ENCODE data around the gene ADORA1. TPM values are rescaled to one million over a fixed set of nuclear protein-coding genes. Genes with fewer than 3 reads are reported as not detected.

ADORA1 gene
- total and polyA plus RNA-seq, 2 of the 13 experiments (the other 11 are each of a cell fraction or from before 2014, with no cell fraction given): 0.11 TPM; not detected in 1

DNA sequence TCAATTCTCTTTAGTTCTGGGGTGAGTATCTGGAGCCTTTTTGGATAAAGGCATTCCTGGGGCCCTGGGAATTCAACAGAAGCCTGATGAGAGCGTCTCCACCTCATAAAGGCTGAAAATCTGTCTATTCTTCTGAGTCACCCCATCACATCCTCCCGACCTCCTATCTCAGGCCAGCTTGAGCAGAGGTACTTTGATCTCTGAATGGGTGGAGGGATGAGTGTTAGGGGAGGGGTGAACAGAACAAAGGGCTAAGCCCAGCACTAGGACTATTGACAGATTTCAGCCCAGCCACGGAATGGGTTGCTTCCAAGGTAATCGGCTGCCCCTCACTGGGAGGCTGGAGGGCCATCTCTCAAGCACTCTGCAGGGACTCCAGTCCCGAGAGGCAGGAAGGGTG lies 50.6 kb downstream of the ADORA1 start (continued):
- TF ChIP-seq TEAD3 (CRISPR knock-in tag; optimal IDR thresholded peaks at IDR 0.05; ENCODE audit: borderline replicate concordance) (no peak), ZNF468 (CRISPR knock-in tag; IDR thresholded peaks at IDR 0.05) (no peak), ZNF710 (CRISPR knock-in tag; IDR thresholded peaks at IDR 0.05; ENCODE audit: borderline replicate concordance) (peak; percentile 73; the same call in 1 of the 2 replicates), SOX6 (IDR thresholded peaks at IDR 0.05) (no peak), SOX6 (CRISPR knock-in tag; IDR thresholded peaks at IDR 0.05) (peak; percentile 66), FOSL2 (CRISPR knock-in tag; IDR thresholded peaks at IDR 0.05) (no peak), XRCC5 (optimal IDR thresholded peaks at IDR 0.05; ENCODE audit: low read length) (peak; percentile 77), ZSCAN12 (CRISPR knock-in tag; IDR thresholded peaks at IDR 0.05) (no peak), ZNF547 (CRISPR knock-in tag; IDR thresholded peaks at IDR 0.05) (no peak), ETV6 (CRISPR knock-in tag; conservative IDR thresholded peaks at IDR 0.05) (no peak), ZNF160 (CRISPR knock-in tag; IDR thresholded peaks at IDR 0.05) (no peak), SOX13 (IDR thresholded peaks at IDR 0.05) (peak; percentile 67), SOX13 (CRISPR knock-in tag; conservative IDR thresholded peaks at IDR 0.05 in 1 of 2, IDR thresholded peaks at IDR 0.05 in 1 of 2) (peak in 1 of 2 experiments; percentile 71; a peak in 2 of 4 replicates), SP5 (CRISPR knock-in tag; IDR thresholded peaks at IDR 0.05; ENCODE audit: borderline replicate concordance, low read depth) (peak; percentile 67; the same call in 1 of the 2 replicates), HMGA1 (CRISPR knock-in tag; conservative IDR thresholded peaks at IDR 0.05) (no peak), ASH2L (IDR thresholded peaks at IDR 0.05; ENCODE audit: insufficient read length, low read depth, low read length) (no peak)
- TF ChIP-seq, protein P1, sequence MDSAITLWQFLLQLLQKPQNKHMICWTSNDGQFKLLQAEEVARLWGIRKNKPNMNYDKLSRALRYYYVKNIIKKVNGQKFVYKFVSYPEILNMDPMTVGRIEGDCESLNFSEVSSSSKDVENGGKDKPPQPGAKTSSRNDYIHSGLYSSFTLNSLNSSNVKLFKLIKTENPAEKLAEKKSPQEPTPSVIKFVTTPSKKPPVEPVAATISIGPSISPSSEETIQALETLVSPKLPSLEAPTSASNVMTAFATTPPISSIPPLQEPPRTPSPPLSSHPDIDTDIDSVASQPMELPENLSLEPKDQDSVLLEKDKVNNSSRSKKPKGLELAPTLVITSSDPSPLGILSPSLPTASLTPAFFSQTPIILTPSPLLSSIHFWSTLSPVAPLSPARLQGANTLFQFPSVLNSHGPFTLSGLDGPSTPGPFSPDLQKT (CRISPR knock-in tag; IDR thresholded peaks at IDR 0.05; ENCODE audit: borderline replicate concordance): no peak

All from HepG2 (cell line).